NCI-H446 (cell line): ENCODE data around the gene TGFBRAP1.

Experiments
- DNase-seq, 2 experiments: peaks; one replicate each; lab custom pipeline; 2025; lab: John Stamatoyannopoulos, UW

The TGFBRAP1 gene

GRCh38 chr2:105237045-105237765, 92.3 kb downstream of the TGFBRAP1 start:
- no peak for DNase-seq

GRCh38 chr2:105236060-105236424, 93.5 kb downstream of the TGFBRAP1 start:
- no peak for DNase-seq

- DNase-seq = peak; percentile 37 to 85
These were observed 94.0 kb downstream of the TGFBRAP1 start for GRCh38 chr2:105235388-105236059.

GRCh38 chr2:105231232-105231619, 98.3 kb downstream of the TGFBRAP1 start:
- DNase-seq = no peak

GRCh38 chr2:105224444-105224843, 105.1 kb downstream of the TGFBRAP1 start:
- DNase-seq = no peak

GRCh38 chr2:105220604-105221003, 108.9 kb downstream of the TGFBRAP1 start:
- no peak for DNase-seq

GRCh38 chr2:105215586-105216192, 113.8 kb downstream of the TGFBRAP1 start:
- DNase-seq = no peak
